T-helper 22 cell (primary cell): ENCODE results near the gene FAAP20.

ENCODE experiments used
- DNase-seq: peaks from one replicate; pipeline ENCODE4 v3.0.0-alpha.2; 2020; ENCODE audit warnings: low read depth

The FAAP20 gene

DNA sequence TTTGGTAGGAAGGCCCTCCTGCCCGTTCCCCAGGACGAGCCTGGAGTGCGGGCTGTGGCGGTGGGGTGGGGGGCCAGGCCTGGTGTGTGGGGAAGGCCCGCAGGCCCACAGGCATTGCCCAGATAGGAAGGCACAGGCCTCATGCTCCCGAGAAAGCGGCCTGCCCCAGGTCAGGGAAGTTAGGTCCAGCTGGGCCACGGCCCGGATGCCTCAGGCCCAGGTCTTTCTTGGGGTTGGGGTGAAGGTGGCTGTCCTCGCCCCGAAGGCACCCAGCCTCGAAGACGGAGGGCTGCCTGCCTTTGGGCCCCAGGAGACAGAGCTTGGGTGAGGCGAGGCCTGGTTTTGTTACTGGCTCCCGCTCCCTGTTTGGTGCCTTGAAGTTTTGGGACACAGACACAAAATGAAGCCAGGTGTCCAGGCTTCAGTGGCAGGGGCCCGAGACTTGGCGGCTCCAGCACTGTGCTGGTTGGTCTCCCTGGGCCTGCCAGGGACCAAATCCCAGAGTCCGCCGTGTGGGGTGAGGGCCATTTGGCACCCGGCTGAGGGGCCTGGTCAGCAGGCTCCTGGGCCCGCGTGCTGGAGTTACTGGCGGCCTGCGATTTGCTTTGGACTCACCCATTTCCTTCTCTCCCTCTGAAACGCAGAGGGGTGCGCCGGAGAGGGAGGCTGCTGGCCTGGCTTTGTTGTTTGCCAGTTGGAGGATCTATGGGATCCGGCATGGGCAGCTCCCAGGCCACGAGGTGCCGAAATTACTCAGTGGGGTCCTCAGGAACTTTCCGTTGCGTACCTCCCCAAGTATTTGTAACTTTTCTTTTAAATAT is 35.5 kb upstream of the FAAP20 start:
- no peak for DNase-seq

- no peak for DNase-seq
These were observed 34.7 kb upstream of the FAAP20 start for GRCh38 chr1:2229037-2229864.

GRCh38 chr1:2228694-2229036 is 34.1 kb upstream of the FAAP20 start:
- no peak for DNase-seq

DNA sequence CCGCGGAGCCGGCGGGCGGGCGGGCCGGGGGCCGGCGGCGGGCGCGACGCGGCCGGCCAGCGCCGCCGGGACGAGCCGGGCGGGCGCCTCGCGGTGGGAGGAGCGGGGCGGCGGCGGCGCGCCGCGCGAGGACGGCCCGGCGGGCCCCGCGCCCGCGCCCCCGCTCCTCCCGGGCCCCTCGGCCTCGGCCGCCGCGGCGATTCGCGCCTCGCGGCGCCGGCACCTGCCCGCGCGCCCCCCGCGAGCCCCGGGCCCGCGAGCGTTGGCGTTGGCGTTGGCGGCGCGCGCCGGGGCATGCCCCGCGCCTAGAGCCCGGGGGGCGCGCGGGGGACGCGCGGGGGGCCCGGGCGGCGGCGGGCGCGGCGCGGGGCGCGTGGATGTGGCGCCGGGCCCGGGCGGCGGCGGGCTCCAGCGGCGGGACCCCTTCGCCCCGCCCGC is 33.6 kb upstream of the FAAP20 start, which contains the start of gene SKI:
TSS of gene SKI (plus strand) at position 163 of the 438 bp plus-strand sequence. CDS start 448 bp downstream, outside the sequence.
- no peak for DNase-seq

DNA sequence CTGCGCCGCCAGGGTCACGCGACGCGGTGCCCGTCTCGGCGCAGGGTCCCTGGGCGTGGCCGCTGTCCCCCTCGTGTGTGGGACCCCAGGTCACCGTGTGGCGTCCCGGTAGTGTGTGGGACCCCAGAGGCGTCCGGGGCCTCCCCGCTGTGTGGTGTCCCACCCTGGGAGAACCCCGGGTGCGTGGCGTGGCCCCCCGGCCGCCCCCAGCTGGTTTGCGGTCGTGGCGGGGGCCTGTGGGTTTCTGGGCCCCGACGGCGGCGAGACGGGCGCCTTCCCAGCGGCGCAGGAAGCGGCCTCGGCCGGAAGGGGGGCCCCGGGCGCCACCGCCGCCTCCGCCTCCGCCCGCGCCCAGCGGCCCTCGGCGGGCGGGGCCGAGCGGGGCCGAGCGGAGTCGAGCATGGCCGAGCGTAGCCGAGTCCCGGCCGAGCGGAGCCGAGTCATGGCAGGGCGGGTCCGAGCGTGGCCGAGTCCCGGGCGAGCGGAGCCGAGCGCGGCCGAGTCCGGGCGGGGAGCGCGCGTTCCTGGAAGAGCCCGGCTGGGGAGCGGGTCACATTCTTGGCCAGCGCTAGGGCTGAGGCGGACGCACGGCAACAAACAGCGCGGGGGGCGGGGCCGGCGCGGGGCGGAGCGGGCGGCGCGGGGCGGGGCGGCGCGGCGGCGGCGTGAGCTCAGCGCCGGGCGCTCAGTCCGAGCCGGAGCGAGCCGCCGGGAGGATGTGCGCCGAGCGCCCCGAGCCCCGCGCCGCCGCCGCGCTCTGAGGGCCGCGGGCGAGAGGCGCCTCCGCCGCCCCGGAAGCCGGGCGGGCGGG is 33.0 kb upstream of the FAAP20 start:
- peak; percentile 82 for DNase-seq

GRCh38 chr1:2226525-2227345 is 32.2 kb upstream of the FAAP20 start:
- DNase-seq = no peak

DNA sequence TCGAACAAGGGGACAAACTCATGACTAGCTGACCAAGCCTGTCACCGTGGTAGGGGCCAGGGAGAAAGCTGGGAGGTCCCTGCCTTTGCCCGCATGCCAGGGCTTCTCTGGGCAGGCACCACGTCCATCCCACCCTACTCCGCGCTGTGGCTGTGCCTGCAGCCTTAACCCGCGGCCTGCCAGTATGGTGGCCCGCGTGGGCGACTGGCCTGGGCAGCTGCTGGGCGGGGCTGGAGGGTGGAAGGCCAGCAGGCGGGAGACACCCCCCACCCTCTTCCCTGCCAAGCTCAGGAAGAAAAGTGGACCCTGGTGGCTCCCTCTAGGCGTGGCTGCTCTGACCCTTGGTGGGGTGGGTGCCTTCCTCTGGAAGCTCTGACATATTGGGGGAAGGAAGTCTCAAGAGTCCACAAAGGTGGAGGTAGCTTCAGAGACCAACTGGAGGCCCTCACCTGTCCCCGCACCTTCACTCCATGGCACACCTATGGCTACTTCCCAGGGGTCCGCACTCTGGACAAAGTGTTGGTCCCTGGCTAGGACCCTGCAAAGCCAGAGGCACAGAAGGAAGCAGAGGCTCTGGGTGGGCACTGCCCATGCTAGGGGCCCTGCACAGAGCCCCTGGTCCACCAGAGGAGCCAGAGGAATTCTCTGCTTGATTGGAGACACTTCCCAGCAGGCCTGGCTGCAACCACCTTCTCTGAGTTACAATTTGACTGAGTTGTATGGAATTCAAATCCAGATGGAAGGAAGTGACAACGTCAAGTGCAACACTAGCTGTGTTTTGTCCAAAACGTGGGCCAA is 30.3 kb upstream of the FAAP20 start:
- DNase-seq = no peak

DNA sequence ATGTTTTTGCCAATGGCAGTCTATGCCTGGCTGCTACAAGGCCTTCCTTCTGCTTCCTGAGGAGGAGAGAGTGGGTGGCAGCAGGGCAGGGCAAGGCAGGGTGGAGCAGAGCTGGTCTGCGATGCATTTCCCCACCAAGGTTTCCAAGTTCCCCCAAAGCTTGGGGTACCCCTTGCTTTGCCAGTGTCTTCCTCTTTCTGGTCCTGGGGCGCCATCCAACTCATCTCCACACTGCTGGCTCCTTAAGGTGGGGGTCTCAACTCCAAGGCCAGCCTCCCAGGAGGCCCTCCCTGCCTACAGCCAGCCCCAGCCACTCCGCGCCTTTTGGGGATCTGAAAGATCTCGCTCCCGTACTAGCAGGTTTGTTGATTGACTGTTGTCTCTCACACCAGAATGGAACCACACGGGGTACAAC is 29.6 kb upstream of the FAAP20 start:
- DNase-seq = no peak

GRCh38 chr1:2221271-2221670 is 26.7 kb upstream of the FAAP20 start:
- no peak for DNase-seq

DNA sequence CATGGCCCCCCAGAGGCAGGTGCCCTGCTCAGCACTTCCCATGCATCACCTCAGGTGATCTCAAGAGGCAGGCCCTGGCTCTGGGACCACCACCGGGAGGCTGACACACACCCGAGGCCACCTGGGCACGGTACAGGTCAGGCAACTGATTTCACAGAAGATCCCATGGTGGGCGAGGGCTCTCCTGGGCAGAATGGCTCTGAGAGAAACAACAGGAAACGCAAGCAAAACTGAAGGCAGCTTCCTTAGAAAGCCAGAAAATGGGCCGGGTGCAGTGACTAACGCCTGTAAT is 22.1 kb upstream of the FAAP20 start:
- DNase-seq = no peak

DNA sequence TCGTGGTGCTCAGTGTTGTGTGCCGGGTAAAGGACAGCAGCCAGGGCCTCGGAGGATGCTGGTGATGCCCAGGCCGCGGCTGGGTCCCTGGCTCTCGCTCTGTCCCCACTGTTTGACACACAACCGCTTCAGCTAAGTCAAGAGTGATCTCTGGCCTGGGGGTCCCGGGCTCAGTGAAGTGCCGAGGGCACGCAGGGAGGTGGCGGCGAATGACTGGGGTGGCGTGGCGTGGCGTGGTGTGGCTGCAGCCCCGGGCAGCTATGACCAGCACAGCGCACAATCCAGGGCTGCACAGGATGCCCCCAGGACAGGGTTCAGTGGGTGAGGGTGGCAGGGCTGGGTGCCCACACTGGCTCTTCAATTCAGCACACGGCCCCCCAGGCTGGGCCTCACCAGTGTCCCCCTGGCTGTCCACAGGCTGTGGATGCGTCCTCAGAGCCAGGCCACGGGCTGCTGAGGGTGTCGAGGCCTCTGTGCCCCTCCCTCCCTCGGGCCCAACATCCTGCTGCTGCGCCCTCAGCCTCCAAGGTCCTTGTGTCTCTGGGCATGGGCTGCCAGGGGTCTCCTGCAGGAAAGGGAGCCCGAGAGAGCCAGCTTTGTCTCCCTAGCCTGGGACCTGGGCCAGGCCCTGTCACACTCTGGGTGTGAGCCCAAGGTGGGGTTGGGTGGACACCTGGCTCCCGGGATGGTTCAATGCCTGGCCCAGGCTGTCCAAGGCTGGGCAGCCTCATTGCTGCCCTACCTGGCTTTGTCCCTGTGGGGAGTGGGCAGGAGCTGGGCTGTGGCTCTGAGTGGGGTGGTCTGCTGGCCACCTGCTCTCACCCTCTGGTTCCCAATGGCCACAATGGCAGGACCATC is 21.6 kb upstream of the FAAP20 start:
- DNase-seq = no peak

DNA sequence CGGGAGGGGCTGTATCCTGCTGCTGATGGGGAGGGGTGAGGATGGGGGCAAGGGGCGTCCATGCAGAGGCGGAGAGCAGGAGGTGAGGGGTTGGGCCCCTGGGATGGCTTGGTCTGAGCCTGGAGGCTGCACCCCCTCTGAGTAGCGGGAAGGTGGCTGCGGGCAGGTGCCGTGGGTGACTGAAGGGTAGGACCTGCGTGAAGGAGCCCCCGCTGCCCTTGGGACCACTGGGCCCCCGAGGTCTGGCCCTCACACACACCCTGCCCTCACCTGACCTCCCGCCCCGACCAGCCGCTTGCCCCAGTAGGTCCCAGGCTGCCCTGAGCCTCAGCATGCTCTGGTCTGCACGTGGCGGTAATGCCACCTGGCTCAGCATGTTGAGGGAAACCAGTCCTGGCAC is 20.8 kb upstream of the FAAP20 start:
- no peak for DNase-seq

DNA sequence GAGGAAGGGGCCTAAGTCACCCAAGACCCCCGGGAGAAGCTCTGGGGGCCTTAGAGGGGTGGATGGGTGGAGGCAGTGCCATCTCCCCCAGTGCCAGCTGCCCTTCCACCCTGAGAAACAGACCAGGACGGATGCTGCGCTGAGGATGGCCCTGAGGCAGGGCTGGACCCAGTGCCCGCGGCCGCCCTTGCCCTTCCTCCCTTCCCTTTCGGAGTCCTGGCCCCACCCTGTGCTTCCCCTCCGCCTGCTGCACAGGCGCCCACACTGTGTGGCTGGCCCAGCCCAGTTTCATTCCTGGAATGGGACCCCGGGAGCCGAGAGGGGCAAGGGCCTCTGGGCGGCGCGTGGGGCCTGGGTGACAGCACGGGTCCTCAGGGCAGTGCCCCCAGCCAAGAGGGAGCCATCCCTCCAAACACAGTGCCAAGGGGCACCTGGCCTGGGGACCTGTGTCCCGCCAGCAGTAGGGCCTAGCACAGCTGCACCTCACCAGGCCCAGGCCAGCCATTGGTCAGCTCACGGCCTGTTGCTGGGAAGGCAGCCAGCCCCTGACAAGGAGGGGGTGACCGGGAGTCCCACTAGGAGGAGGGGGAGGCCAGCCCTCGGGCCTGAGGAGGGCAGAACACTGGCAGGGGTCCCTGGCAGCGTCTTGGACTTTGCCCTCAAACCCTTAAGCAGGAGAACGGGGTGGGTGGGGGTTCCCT is 20.1 kb upstream of the FAAP20 start:
- no peak for DNase-seq

DNA sequence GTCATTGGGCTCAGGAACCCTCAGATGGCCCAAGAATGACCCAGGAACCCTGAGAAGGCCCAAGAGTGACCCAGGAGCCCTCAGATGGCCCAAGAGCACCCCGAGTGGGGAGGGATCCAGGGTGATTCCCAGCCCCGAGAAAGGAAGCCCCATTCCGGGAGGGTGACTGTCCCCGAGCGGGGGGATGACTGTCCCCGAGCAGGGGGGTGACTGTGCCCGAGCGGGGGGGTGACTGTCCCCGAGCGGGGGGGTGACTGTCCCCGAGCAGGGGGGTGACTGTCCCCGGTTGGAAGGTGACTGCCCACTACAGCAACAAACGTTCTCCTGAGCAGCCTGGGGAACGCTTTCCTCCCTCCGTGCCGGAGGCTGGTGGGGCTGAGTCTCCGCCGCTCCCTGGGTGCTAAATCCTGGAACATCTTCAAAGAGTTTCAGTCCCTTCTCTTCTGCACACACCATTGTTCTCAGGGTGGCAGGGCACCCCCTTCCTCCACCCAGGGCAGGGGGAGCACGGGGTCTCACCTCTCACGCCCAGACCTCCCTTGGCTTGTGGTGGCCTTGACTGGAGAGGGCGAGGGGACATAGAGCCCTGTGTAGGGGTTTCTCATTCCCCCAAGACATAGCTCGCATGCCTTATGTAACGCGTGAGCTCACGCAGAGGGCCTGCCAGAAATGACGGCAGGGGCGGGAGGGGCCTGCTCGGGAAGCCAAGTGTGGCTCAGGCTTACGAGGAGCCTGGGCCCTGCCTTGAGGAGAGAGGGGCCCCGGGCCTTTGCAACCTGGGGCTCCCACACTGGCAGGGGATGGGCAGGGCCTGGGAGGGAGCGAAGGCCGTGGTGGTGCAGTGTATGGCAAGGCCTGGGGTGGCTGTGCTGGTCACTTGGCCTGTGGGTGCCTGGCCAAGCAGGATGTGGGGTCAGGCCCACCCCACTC is 19.3 kb upstream of the FAAP20 start:
- no peak for DNase-seq

GRCh38 chr1:2212532-2213491 is 18.2 kb upstream of the FAAP20 start:
- DNase-seq = peak; percentile 47

GRCh38 chr1:2212274-2212531 is 17.6 kb upstream of the FAAP20 start:
- no peak for DNase-seq

DNA sequence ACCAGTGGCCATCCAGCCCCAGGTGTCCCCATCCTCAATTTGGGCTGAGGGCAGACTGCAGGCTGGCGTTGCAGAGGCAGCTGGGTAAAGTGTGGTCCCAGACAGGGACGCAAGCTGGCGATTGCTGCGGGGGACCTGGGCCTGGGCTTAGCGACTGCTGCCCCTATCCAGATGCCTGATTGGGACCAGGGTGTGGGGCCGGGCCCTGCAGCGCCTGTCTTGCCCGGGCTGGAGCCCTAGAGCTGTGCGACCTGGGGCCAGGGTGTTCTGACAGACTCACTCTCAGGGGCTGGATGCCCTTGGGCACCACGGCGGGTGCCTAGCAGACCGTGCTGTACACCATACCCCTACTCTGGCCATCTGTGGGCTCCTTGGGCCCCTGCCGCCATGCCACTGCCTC is 16.2 kb upstream of the FAAP20 start:
- DNase-seq = no peak
